Transverse colon (tissue), 4 donors: ENCODE data around the gene PMF1.

Experiments used
- CTCF ChIP-seq, 5 experiments: fragments of 200-600 bp in 3 of 5; fragments of 450-650 bp in 2 of 5; sonication (generic) in 3 of 5; IDR thresholded peaks; 1 replicate in 2 of 5; 2 replicates in 3 of 5; pipeline ENCODE4 v1.5.1; 2016 to 2017; ENCODE audit warnings: antibody characterized with exemption in 5 of 5, inconsistent platforms in 3 of 5, mild to moderate bottlenecking in 2 of 5, moderate library complexity in 1 of 5
- EP300 ChIP-seq: sonication (generic); formaldehyde crosslinking; IDR thresholded peaks from one replicate; pipeline ENCODE4 v1.6.1; 2017; ENCODE audit warnings: antibody characterized with exemption, low read depth
- POLR2A ChIP-seq: fragments of 450-650 bp; IDR thresholded peaks from one replicate; pipeline ENCODE4 v1.6.1; 2016; ENCODE audit warnings: antibody characterized with exemption, mild to moderate bottlenecking, moderate library complexity
- POLR2AphosphoS5 ChIP-seq, 3 donors: sonication (generic); formaldehyde crosslinking; IDR thresholded peaks; one replicate each; pipeline ENCODE4 v1.6.1; 2016; ENCODE audit warnings: antibody characterized with exemption in 3 of 3

GRCh38 chr1:156247460-156248322, 34.9 kb downstream of the PMF1 start, which contains the start of gene PAQR6:
- TF ChIP-seq POLR2A, result no peak
- TF ChIP-seq CTCF (IDR thresholded peaks at IDR 0.05), result no peak
- TF ChIP-seq POLR2AphosphoS5 (IDR thresholded peaks at IDR 0.05), result peak in 1 of 3 donors; percentile 5
- no peak for TF ChIP-seq EP300
